Sigmoid colon (tissue), 7 donors: ENCODE results near the gene NECTIN1. TPM values are rescaled to one million over a fixed set of nuclear protein-coding genes. Genes with fewer than 3 reads are reported as not detected.

Source experiments
- DNase-seq: peaks from one replicate; pipeline ENCODE4 v3.0.0-alpha.2; 2019
- H3K27ac ChIP-seq, 4 donors: fragments of 200-600 bp; sonication (generic); one replicate each; pipeline ENCODE4 v1.5.1; 2016 to 2019; ENCODE audit warnings: mild to moderate bottlenecking in 1 of 4
- H3K27me3 ChIP-seq, 3 donors: fragments of 200-600 bp; sonication (generic); one replicate each; pipeline ENCODE4 v1.5.1; 2019; ENCODE audit warnings: mild to moderate bottlenecking in 1 of 3
- H3K36me3 ChIP-seq, 4 donors: fragments of 200-600 bp; sonication (generic); one replicate each; pipeline ENCODE4 v1.5.1; 2016 to 2019
- H3K4me1 ChIP-seq, 4 donors: fragments of 200-600 bp; sonication (generic); one replicate each; pipeline ENCODE4 v1.5.1; 2017 to 2019
- H3K4me3 ChIP-seq, 4 donors: fragments of 200-600 bp; sonication (generic); one replicate each; pipeline ENCODE4 v1.5.1; 2017 to 2019; ENCODE audit warnings: mild to moderate bottlenecking in 2 of 4, moderate library complexity in 1 of 4
- H3K9me3 ChIP-seq, 4 donors: fragments of 200-600 bp in 3 of 4; sonication (generic) in 3 of 4; one replicate each; pipeline versions ENCODE4 v1.5.1 to v1.6.1; 2013 to 2019
- CTCF ChIP-seq, 4 experiments: fragments of 450-650 bp in 3 of 4; fragments of 200-600 bp in 1 of 4; IDR thresholded peaks; one replicate each; pipeline ENCODE4 v1.5.1; 2016 to 2019; ENCODE audit warnings: antibody characterized with exemption in 4 of 4, mild to moderate bottlenecking in 3 of 4, moderate library complexity in 2 of 4
- EP300 ChIP-seq, 4 donors: sonication (generic); formaldehyde crosslinking; IDR thresholded peaks; one replicate each; pipeline ENCODE4 v1.6.1; 2017; ENCODE audit warnings: antibody characterized with exemption in 4 of 4
- POLR2A ChIP-seq, 2 donors: fragments of 450-650 bp; IDR thresholded peaks; one replicate each; pipeline ENCODE4 v1.6.1; 2016; ENCODE audit warnings: antibody characterized with exemption in 2 of 2, mild to moderate bottlenecking in 2 of 2, moderate library complexity in 2 of 2
- POLR2AphosphoS5 ChIP-seq, 4 donors: sonication (generic); formaldehyde crosslinking; IDR thresholded peaks; one replicate each; pipeline ENCODE4 v1.6.1; 2017; ENCODE audit warnings: antibody characterized with exemption in 4 of 4
- WGBS, 2 donors: extraction: QIAGEN DNeasy Blood & Tissue Kit; methylation state at CpG; one replicate each; pipeline ENCODE4 v1.1.7; 2013; 5-methylcytosine and 5-hydroxymethylcytosine counted together
- intact Hi-C: fragments of 100-400 bp; cut with DNase I; formaldehyde crosslinking; loops from one replicate; pipeline ENCODE4 v1.15.1; 2023
- polyA plus RNA-seq, 3 donors: library from polyadenylated mRNA; stranded (reverse); fragments of 200-250 nt; gene quantifications; one replicate each; pipeline ENCODE4 v1.2.3, GENCODE V29; 2013
- total RNA-seq, 4 donors: library from RNA; depleted of rRNA; stranded (reverse); fragments of >200 nt; gene quantifications; one replicate each; pipeline ENCODE4 v1.1.0, GENCODE V29; 2016
- donor health status: healthy with polysubstance abuse.
- donor health status: Bipolar disorder and iron deficiency.
- donor health status: healthy.

Gene NECTIN1
- total and polyA plus RNA-seq, 7 donors = 0.16 to 19.0 (median 1.7) TPM

DNA sequence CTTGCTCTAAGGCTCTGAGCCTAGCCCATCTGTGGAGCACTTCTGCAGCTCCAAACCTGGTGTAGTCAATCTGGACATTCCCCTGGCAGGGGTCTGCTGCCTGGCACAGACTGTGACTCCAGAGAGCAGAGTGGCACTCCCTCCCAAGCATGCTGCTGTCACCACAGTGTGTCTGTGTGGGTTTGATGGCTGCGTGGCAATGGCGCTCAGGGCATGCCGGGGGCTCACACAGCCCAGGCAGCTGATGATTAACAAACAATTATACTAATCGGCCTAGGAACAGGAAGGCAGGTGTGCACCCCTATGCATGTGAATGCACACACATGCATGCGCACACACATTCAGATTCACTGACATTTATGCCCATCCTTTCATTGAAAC, 9.0 kb upstream of the NECTIN1 start:
- Histone ChIP-seq H3K4me1 (peaks cover 0 to 18% (median 11%) of the 10 kb centered on the region in 4 donors), H3K9me3 (no peaks in the 10 kb centered on the region), H3K4me3 (no peak overlapping the region), H3K27me3 (peaks cover 15 to 67% (median 39%) of the 10 kb centered on the region in 3 donors), H3K36me3 (no peaks in the 10 kb centered on the region), H3K27ac (no peak overlapping the region)
- DNase-seq = no peak
- intact Hi-C loops = no loop called here
- TF ChIP-seq POLR2A (IDR thresholded peaks at IDR 0.05) (no peak), EP300 (IDR thresholded peaks at IDR 0.05) (no peak), CTCF (IDR thresholded peaks at IDR 0.05) (no peak), POLR2AphosphoS5 (IDR thresholded peaks at IDR 0.05) (no peak)
- WGBS, 2 donors = 65 to 91% methylated on average over 5 of the region's 5 CpGs

- WGBS, 2 donors = 40 to 76% methylated on average over 8 of the region's 8 CpGs
- intact Hi-C loops = no loop called here
- no peak for DNase-seq
- Histone ChIP-seq H3K36me3 (no peaks in the 10 kb centered on the region), H3K4me1 (peaks cover 0 to 14% (median 9%) of the 10 kb centered on the region in 4 donors), H3K4me3 (no peak overlapping the region), H3K9me3 (no peaks in the 10 kb centered on the region), H3K27ac (no peak overlapping the region), H3K27me3 (peaks cover 15 to 62% (median 33%) of the 10 kb centered on the region in 3 donors)
- no peak for TF ChIP-seq POLR2A (IDR thresholded peaks at IDR 0.05)
- no peak for TF ChIP-seq CTCF (IDR thresholded peaks at IDR 0.05)
- no peak for TF ChIP-seq EP300 (IDR thresholded peaks at IDR 0.05)
- no peak for TF ChIP-seq POLR2AphosphoS5 (IDR thresholded peaks at IDR 0.05)
These were observed 8.5 kb upstream of the NECTIN1 start for GRCh38 chr11:119737366-119738058.

DNA sequence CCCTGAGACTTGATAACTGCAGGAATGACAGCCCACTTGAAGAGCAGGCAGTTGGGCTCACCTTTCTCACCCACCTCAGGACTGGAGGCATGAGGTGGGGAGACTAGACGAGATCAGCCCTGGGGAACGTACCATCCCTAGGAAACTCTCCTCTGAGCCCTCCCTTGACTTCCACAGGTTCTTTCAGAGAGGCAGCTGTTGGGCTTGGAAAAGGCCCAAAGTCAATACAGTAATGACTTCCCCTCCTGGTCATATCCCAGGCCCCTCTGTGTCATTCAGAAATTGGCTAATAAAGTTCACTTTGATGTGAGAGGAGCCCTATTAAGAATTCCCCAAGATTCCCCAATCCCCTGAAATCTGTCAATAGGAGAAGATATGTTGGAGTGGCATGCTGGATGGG, 5.8 kb upstream of the NECTIN1 start:
- Histone ChIP-seq H3K4me1 (peaks cover 0 to 6% (median 4%) of the 10 kb centered on the region in 4 donors), H3K4me3 (no peak overlapping the region), H3K36me3 (no peaks in the 10 kb centered on the region), H3K27me3 (peaks cover 0 to 35% (median 6%) of the 10 kb centered on the region in 3 donors), H3K27ac (no peak overlapping the region), H3K9me3 (no peaks in the 10 kb centered on the region)
- 19 to 77% methylated on average over 2 of the region's 2 CpGs for WGBS, 2 donors
- intact Hi-C loops = no loop called here
- no peak for DNase-seq
- no peak for TF ChIP-seq POLR2A (IDR thresholded peaks at IDR 0.05)
- no peak for TF ChIP-seq POLR2AphosphoS5 (IDR thresholded peaks at IDR 0.05)
- TF ChIP-seq CTCF (IDR thresholded peaks at IDR 0.05) = no peak
- TF ChIP-seq EP300 (IDR thresholded peaks at IDR 0.05) = no peak

DNA sequence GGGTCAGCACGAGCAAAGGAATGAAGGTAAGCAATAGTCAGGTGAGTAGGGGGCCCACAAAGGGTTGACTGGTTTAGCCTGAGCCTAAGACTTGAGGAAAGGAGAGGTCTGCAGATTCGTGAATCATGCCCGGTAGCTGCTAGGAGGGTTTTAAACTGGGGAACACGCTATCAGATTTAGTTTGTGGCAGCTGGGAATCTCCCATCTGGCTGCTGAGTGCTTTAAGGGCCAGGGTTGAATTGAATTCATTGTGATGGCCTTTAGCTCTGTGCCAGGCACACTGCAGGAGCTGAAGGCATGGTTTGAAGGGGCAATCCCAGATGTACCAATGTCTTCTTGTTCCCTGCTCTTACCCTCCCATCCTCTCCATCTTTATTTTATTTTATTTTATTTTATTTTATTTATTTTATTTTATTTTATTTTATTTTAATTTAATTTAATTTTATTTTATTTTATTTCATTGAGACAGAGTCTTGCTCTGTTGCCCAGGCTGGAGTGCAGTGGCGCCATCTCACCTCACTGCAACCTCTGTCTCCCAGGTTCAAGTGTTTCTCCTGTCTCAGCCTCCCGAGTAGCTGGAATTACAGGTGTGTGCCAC, 1.9 kb upstream of the NECTIN1 start:
- TF ChIP-seq EP300 (IDR thresholded peaks at IDR 0.05) (no peak), POLR2A (IDR thresholded peaks at IDR 0.05) (no peak), CTCF (IDR thresholded peaks at IDR 0.05) (no peak), POLR2AphosphoS5 (IDR thresholded peaks at IDR 0.05) (no peak)
- DNase-seq = no peak
- no peaks in the 10 kb centered on the region for H3K9me3 ChIP-seq
- no peaks in the 10 kb centered on the region for H3K27me3 ChIP-seq
- intact Hi-C loops = no loop called here
- H3K4me3 ChIP-seq = no peak overlapping the region
- no peaks in the 10 kb centered on the region for H3K36me3 ChIP-seq
- WGBS, 2 donors = 82 to 88% methylated on average over 6 of the region's 6 CpGs
- no peak overlapping the region for H3K27ac ChIP-seq
- H3K4me1 ChIP-seq = peaks cover 0 to 34% (median 29%) of the 10 kb centered on the region in 4 donors
